ENCODE data around the gene SMC1B.
"Not testable (repeated sequence)": the region's sequence is repeated elsewhere in the genome, so short reads cannot be mapped to it uniquely, and the experiment has no call there.

SMC1B gene

DNA sequence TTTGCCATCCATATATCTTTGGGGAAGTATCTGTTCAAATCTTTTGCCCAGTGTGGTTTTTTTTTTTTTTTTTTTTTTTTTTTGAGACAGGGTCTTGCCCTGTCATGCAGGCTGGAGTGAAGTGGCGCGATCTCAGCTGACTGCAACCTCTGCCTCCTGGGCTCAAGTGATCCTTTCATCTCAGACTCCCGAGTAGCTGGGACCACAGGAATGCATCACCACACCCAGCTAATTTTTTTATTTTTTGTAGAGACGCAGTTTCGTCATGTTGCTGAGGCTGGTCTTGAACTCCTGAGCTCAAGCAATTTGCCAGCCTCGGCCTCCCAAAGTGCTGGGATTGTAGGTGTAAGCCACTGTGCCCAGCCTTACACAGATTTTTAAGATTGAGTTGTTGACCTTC is 108.4 kb downstream of the SMC1B start:
- Mint-ChIP-seq H3K4me1 (peaks cover 7% of the 10 kb centered on the region), H3K27ac (no peak overlapping the region), H3K36me3 (ENCODE audit: low read depth) (no peaks in the 10 kb centered on the region), H3K4me3 (no peak overlapping the region), H3K27me3 (ENCODE audit: low read depth) (no peaks in the 10 kb centered on the region), H3K9me3 (no peaks in the 10 kb centered on the region)
- TF ChIP-seq, protein P1, sequence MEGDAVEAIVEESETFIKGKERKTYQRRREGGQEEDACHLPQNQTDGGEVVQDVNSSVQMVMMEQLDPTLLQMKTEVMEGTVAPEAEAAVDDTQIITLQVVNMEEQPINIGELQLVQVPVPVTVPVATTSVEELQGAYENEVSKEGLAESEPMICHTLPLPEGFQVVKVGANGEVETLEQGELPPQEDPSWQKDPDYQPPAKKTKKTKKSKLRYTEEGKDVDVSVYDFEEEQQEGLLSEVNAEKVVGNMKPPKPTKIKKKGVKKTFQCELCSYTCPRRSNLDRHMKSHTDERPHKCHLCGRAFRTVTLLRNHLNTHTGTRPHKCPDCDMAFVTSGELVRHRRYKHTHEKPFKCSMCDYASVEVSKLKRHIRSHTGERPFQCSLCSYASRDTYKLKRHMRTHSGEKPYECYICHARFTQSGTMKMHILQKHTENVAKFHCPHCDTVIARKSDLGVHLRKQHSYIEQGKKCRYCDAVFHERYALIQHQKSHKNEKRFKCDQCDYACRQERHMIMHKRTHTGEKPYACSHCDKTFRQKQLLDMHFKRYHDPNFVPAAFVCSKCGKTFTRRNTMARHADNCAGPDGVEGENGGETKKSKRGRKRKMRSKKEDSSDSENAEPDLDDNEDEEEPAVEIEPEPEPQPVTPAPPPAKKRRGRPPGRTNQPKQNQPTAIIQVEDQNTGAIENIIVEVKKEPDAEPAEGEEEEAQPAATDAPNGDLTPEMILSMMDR (IDR thresholded peaks at IDR 0.05; ENCODE audit: unreplicated experiment in 3 of 3): no peak

DNA sequence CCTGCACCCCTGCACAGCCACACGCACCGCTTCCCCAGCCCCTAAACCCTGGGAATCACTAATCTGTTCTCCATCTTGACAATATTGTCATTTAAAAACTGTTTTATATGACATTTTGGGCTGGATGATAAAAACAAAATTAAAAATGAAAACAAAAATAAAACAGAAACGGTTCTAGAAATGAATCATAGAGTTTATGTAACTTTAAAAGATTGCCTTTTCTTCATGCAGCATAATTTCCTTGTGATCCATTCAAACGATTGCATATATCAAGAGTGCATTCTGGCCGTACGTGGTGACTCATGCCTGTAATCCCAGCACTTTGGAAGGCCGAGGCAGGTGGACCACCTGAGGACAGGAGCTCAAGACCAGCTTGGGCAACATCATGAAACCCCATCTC is 110.2 kb downstream of the SMC1B start:
- no peak overlapping the region for H3K4me3 Mint-ChIP-seq
- no peaks in the 10 kb centered on the region for H3K9me3 Mint-ChIP-seq
- H3K27me3 Mint-ChIP-seq (ENCODE audit: low read depth): no peaks in the 10 kb centered on the region
- H3K27ac Mint-ChIP-seq: no peak overlapping the region
- H3K4me1 Mint-ChIP-seq: no peaks in the 10 kb centered on the region
- TF ChIP-seq, protein P1 (IDR thresholded peaks at IDR 0.05; ENCODE audit: unreplicated experiment in 3 of 3): no peak
- H3K36me3 Mint-ChIP-seq (ENCODE audit: low read depth): no peaks in the 10 kb centered on the region

DNA sequence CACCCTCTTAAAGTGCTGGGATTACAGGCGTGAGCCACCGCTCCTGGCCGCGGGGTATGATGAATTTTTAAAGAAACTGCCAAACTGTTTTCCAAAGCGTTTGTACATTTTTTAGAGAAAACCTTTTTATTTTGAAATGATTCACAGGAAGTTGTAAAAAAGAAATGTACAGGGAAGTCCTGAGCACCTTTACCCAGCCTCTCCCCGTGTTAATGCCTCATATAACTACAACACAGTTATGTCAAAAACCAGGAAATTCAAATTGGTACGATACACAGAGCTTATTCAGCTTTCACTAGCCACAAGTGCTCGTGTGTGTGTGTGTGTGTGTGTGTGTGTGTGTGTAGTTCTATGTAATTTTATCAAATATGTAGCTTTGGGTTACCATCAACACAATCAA is 110.6 kb downstream of the SMC1B start:
- H3K27me3 Mint-ChIP-seq (ENCODE audit: low read depth): no peaks in the 10 kb centered on the region
- no peaks in the 10 kb centered on the region for H3K36me3 Mint-ChIP-seq (ENCODE audit: low read depth)
- no peak overlapping the region for H3K4me3 Mint-ChIP-seq
- TF ChIP-seq, protein P1 (IDR thresholded peaks at IDR 0.05; ENCODE audit: unreplicated experiment in 3 of 3): no peak
- no peaks in the 10 kb centered on the region for H3K4me1 Mint-ChIP-seq
- no peak overlapping the region for H3K27ac Mint-ChIP-seq
- no peaks in the 10 kb centered on the region for H3K9me3 Mint-ChIP-seq

DNA sequence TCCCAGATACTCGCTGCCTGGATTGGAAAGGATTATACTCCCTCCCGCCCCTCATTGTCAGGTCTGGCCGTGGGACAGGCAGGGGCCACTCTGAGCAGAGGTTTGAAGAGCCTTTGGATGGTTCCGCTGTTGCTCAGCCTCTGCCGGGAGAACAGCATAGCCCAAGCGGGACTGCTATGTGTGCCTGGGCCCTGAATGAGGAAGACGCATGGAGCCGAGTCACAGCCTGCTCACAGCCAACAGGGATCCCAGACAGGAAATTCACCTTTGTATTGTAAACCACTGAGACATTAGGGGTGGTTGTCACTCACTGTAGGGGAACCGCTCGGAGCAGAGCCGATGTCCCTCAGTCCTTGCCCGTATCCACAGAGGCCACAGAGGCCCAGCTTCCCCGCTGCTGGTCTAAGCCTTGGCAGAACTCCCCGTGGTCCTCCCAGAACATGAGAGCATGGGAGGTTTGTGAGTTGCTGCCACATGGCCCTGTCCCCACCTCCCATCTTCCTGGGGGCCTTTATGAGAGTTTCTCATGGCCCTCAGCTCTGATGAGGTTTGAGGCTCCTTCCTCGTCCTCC is 114.4 kb downstream of the SMC1B start:
- H3K4me1 Mint-ChIP-seq: no peaks in the 10 kb centered on the region
- H3K9me3 Mint-ChIP-seq: no peaks in the 10 kb centered on the region
- TF ChIP-seq, protein P1 (IDR thresholded peaks at IDR 0.05; ENCODE audit: unreplicated experiment in 3 of 3): no peak
- H3K4me3 Mint-ChIP-seq: no peak overlapping the region
- no peaks in the 10 kb centered on the region for H3K36me3 Mint-ChIP-seq (ENCODE audit: low read depth)
- no peak overlapping the region for H3K27ac Mint-ChIP-seq
- no peaks in the 10 kb centered on the region for H3K27me3 Mint-ChIP-seq (ENCODE audit: low read depth)

DNA sequence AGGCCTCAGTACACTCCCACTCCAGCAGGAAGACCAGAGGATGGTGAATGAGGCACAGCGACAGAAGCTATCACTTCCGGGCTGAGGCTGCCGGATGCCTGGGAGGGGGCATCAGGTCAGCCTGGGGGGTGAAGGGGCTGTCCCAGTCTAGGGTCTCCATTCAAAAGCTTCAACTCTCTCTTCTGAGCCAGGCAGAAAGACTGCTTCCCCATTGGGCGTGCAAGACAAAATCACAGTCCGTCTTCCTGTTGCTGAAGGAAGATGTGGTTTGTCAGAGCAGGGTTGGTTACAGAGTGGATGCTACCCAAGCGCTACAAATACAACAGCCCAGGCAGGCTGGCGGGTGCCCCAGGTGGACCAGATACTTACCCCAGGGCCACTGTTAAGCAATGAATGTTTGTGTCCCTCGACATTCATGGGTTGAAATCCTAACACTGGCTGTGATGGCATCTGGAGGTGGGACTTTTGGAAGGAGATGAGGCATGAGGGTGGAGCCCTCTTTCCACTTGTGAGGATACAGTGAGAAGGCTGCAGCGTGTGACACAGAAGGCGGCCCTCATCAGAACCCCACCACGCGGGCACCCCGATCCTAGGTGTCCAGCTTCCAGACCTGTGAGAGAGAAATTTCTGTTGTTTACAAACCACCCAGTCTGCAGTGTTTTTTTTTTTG is 116.6 kb downstream of the SMC1B start:
- TF ChIP-seq, protein P1 (IDR thresholded peaks at IDR 0.05; ENCODE audit: unreplicated experiment in 3 of 3): no peak
- Mint-ChIP-seq H3K4me1 (no peaks in the 10 kb centered on the region), H3K27ac (no peak overlapping the region), H3K9me3 (no peaks in the 10 kb centered on the region), H3K27me3 (ENCODE audit: low read depth) (no peaks in the 10 kb centered on the region), H3K4me3 (no peak overlapping the region), H3K36me3 (ENCODE audit: low read depth) (no peaks in the 10 kb centered on the region)

DNA sequence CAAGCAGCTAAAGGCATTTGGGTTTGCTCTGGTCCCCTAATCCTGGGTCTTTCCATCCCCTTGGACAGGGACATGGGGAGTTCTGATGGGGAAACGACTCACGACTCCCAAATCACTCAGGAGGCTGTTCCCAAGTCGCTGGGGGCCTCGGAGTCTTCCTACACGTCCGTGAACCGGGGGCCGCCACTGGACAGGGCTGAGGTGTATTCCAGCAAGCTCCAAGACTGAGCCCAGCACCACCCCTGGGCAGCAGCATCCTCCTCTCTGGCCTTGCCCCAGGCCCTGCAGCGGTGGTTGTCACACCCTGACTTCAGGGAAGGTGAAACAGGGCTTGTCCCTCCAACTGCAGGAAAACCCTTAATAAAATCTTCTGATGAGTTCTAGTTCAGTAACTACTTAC is 117.9 kb downstream of the SMC1B start:
- Mint-ChIP-seq H3K9me3 (no peaks in the 10 kb centered on the region), H3K27ac (no peak overlapping the region), H3K4me1 (no peaks in the 10 kb centered on the region), H3K36me3 (ENCODE audit: low read depth) (no peaks in the 10 kb centered on the region), H3K4me3 (no peak overlapping the region), H3K27me3 (ENCODE audit: low read depth) (no peaks in the 10 kb centered on the region)
- TF ChIP-seq, protein P1 (IDR thresholded peaks at IDR 0.05; ENCODE audit: unreplicated experiment in 3 of 3): no peak

DNA sequence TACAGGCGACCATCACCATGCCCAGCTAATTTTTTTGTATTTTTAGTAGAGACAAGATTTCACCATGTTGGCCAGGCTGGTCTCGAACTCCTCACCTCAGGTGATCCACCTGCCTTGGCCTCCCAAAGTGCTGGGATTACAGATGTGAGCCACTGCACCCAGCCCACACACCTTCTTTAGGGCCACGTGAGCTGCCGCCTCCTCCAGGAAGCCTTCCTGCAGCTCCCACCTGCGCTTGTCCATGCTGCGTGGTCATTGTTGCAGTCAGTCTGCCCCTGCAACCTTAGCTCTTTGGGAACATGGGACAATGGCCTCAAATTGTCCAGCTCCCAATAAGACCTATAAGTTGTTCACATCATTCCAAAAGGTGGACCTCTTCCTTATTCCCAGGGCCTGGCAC is 118.4 kb downstream of the SMC1B start:
- not testable (repeated sequence) for H3K4me3 Mint-ChIP-seq; H3K4me1 Mint-ChIP-seq; H3K27me3 Mint-ChIP-seq (ENCODE audit: low read depth); H3K9me3 Mint-ChIP-seq; H3K27ac Mint-ChIP-seq; H3K36me3 Mint-ChIP-seq (ENCODE audit: low read depth)
